IPS DF 19.7 (cell line): Measurements from ENCODE around the gene SELENOM.
"Not testable (repeated sequence)": the region's sequence is repeated elsewhere in the genome, so short reads cannot be mapped to it uniquely, and the experiment has no call there.

ENCODE experiments used
- DNase-seq: peaks from one replicate; pipeline ENCODE4 v3.0.0-alpha.2; 2013; ENCODE audit warnings: low read depth, low spot score

SELENOM gene

GRCh38 chr22:31106001-31106571, 1.3 kb downstream of the SELENOM start:
- no peak for DNase-seq

GRCh38 chr22:31105282-31105929, 2.0 kb downstream of the SELENOM start:
- no peak for DNase-seq

- DNase-seq, result no peak
Measured at GRCh38 chr22:31104869-31105268, 2.5 kb downstream of the SELENOM start.

- no peak for DNase-seq
Measured at GRCh38 chr22:31103899-31104694, 3.3 kb downstream of the SELENOM start.

- DNase-seq, result no peak
Measured at GRCh38 chr22:31103111-31103510, 4.3 kb downstream of the SELENOM start.

GRCh38 chr22:31102441-31103081, 4.8 kb downstream of the SELENOM start:
- no peak for DNase-seq

- DNase-seq, result no peak
Measured at GRCh38 chr22:31100762-31101525, 6.4 kb downstream of the SELENOM start.

- no peak for DNase-seq
Measured at GRCh38 chr22:31099841-31100761, 7.3 kb downstream of the SELENOM start.

GRCh38 chr22:31099386-31099785, 8.0 kb downstream of the SELENOM start:
- no peak for DNase-seq

GRCh38 chr22:31098632-31099110, 8.7 kb downstream of the SELENOM start:
- DNase-seq, result no peak

- no peak for DNase-seq
Measured at GRCh38 chr22:31097941-31098631, 9.3 kb downstream of the SELENOM start.

GRCh38 chr22:31097539-31097938, 9.8 kb downstream of the SELENOM start:
- not testable (repeated sequence) for DNase-seq

GRCh38 chr22:31096657-31097279, 10.6 kb downstream of the SELENOM start:
- no peak for DNase-seq

- DNase-seq, result no peak
Measured at GRCh38 chr22:31095637-31096249, 11.6 kb downstream of the SELENOM start.

GRCh38 chr22:31094741-31095140, 12.6 kb downstream of the SELENOM start:
- DNase-seq, result no peak

GRCh38 chr22:31094021-31094551, 13.3 kb downstream of the SELENOM start:
- DNase-seq, result no peak

GRCh38 chr22:31093086-31093850, 14.1 kb downstream of the SELENOM start:
- DNase-seq, result no peak

- DNase-seq, result no peak
Measured at GRCh38 chr22:31092161-31092560, 15.2 kb downstream of the SELENOM start.
